ENCODE results near the gene FOXP1.

FOXP1 gene

DNA sequence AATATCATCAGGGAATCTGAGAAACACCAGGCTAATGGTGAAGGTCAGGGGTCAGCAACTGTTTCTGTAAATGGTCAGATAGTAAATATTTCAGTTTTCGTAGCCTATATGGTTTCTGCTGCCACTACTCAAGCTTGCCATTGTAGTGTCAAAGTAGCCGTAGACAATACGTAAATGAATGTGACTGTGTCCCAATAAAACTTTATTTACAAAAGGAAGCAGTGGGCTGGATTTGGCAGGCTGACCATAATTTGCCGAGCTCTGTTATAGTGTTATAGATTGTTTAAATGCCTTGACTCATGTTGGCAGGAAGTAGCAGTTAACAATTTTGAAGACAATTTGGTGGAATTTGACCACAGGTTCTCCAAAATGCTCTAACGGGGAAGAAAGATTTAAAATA, 548.2 kb downstream of the FOXP1 start:
- H3K4me3 Mint-ChIP-seq, result no peak overlapping the region

DNA sequence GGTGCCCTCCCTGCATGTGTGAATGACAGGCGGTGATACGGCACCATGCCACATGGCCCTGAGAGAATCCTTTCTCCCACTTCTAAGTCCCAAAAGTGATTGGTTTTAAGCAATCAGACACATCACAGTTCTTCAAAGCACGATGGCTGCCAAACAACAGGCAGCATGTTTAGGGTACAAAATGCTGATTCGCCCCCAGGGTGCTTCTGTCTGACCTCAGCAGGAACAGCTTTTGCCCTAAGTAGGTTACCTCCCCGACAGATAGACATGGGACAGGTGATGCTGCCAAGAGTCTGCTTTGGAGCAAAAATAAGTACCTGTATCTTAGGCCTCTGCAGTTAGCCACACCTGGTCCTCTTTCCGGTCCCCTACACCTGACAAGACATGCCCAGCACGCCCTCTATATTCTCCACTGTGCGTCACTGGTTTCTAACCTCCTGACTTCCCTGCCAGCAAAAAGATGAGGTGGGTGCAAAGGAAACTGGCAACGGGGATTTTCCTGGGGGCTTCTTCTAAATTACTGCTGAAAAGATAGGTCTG, 549.8 kb downstream of the FOXP1 start:
- H3K4me3 Mint-ChIP-seq, result no peak overlapping the region
- H3K9me3 Mint-ChIP-seq, result no peaks in the 10 kb centered on the region
- H3K4me1 Mint-ChIP-seq (ENCODE audit: low read depth), result peaks cover 12% of the 10 kb centered on the region

More for the DNA sequence above, 548.2 kb downstream of the FOXP1 start:
- Mint-ChIP-seq H3K27me3 (ENCODE audit: low read depth) (no peaks in the 10 kb centered on the region), H3K9me3 (no peaks in the 10 kb centered on the region), H3K27ac (no peak overlapping the region), H3K4me1 (ENCODE audit: low read depth) (peaks cover 22% of the 10 kb centered on the region), H3K36me3 (ENCODE audit: low read depth) (peaks cover 41% of the 10 kb centered on the region)

DNA sequence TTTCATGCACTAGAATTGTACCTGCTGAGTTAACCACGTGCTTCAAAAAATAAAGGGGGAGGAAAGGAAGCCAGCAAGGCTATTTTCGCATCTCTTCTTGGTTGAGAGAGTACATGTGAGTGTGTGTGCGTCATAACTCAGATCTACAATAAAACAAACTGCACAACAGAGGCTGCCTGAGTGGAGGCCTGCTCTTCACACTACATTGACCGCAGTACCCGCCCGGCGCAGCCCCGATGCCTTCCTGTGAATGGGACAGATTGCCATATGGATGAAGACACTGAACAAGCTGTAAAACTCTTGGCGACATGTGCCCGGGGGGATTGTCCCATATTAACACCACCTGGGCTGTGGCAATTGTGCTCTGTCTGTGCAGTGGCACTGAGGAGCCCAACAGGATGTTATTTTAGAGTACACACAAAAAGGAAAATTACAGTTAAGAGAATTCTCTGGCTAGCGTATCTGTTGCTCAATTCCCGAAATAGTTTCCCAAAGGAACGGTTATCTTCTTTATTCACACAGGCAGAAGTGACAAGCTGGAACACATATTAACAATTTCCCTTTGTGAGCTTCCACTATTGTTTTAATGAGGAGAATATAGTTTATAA, 551.5 kb downstream of the FOXP1 start:
- H3K36me3 Mint-ChIP-seq (ENCODE audit: low read depth), result peaks cover 37% of the 10 kb centered on the region
- H3K27ac Mint-ChIP-seq, result no peak overlapping the region
- H3K9me3 Mint-ChIP-seq, result no peaks in the 10 kb centered on the region
- H3K27me3 Mint-ChIP-seq (ENCODE audit: low read depth), result no peaks in the 10 kb centered on the region
- peaks cover 14% of the 10 kb centered on the region for H3K4me1 Mint-ChIP-seq (ENCODE audit: low read depth)
- H3K4me3 Mint-ChIP-seq, result no peak overlapping the region

More for the DNA sequence above, 549.8 kb downstream of the FOXP1 start:
- H3K27me3 Mint-ChIP-seq (ENCODE audit: low read depth), result no peaks in the 10 kb centered on the region
- H3K36me3 Mint-ChIP-seq (ENCODE audit: low read depth), result peaks cover 35% of the 10 kb centered on the region
- no peak overlapping the region for H3K27ac Mint-ChIP-seq

DNA sequence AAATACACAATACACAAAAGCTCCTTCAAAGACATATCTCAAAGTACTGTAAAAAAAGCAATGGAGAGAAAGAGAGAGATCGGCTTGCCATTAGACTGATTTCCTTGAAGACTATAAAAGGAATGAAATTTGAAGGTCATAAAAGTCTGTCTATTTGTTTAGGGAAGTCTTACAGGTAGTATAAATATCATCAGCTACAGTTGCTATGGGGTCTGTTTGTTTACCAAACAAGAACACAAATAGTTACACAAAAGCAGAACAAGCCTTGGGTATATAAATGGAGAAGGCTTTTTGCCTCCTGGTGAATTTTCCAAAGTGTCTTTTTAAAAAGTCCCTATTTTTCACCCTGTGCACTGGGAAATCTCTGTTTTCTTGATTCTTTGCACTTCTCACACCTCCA, 552.3 kb downstream of the FOXP1 start:
- Mint-ChIP-seq H3K36me3 (ENCODE audit: low read depth) (peaks cover 33% of the 10 kb centered on the region), H3K4me3 (no peak overlapping the region)

DNA sequence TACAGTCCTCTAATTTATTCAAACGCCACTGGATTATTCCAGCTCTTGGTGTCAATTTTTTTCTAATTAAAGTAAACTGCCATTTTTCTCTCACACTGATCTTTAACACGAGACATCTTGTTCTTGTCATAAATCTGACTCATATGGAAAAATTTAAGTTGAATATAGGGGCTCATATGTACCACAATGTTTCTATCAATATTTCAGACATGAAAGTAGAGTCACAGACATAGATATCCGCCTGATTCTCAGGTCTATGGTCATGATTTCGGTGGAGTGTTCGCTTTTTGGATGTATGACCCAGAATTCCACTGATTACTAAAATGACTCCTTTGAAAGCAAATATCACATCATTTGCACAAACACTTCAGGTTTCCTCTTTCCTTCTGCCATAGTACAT, 552.8 kb downstream of the FOXP1 start:
- Mint-ChIP-seq H3K9me3 (no peaks in the 10 kb centered on the region), H3K4me3 (no peak overlapping the region), H3K4me1 (ENCODE audit: low read depth) (peaks cover 20% of the 10 kb centered on the region), H3K27me3 (ENCODE audit: low read depth) (no peaks in the 10 kb centered on the region), H3K27ac (no peak overlapping the region), H3K36me3 (ENCODE audit: low read depth) (peaks cover 31% of the 10 kb centered on the region)

More for the DNA sequence above, 552.3 kb downstream of the FOXP1 start:
- Mint-ChIP-seq H3K27ac (no peak overlapping the region), H3K9me3 (no peaks in the 10 kb centered on the region), H3K4me1 (ENCODE audit: low read depth) (peaks cover 17% of the 10 kb centered on the region), H3K27me3 (ENCODE audit: low read depth) (no peaks in the 10 kb centered on the region)

DNA sequence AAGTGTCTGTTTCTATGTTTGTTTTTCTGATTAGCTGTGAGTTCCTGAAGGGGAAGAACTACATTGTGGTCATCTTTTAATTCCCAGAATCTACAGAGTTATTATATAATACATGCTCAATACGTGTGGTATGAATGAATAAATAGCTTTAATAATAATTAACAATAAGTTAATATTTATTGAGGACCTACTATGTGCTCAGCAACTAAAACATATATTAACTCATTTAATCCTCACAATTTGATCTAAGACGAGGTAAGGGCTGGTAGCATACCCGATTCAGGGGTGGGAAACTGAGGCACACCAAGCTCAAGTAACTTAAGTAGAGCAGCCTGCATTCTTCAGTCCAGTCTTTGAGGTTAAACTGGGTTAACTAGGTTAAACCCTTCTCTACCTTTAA, 553.8 kb downstream of the FOXP1 start:
- Mint-ChIP-seq H3K36me3 (ENCODE audit: low read depth) (peaks cover 29% of the 10 kb centered on the region), H3K27me3 (ENCODE audit: low read depth) (no peaks in the 10 kb centered on the region), H3K9me3 (no peaks in the 10 kb centered on the region), H3K4me3 (no peak overlapping the region), H3K27ac (no peak overlapping the region), H3K4me1 (ENCODE audit: low read depth) (peaks cover 23% of the 10 kb centered on the region)

DNA sequence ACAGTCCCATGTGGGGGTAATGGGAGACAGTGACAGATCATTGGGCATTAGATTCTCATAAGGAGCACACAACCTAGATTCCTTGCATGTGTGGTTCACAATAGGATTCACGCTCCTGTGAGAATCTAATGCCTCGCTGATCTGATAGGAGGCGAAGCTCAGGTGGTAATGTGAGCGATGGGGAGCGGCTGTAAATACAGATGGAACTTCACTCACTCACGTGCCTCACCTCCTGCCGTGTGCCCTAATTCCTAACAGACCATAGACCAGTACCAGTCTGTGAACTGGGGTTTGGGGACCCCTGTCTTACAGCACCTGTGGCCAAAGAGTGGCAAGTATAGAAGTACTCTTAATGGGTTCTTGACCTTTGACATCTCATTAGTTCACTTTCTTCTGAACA, 554.7 kb downstream of the FOXP1 start:
- Mint-ChIP-seq H3K27me3 (ENCODE audit: low read depth) (no peaks in the 10 kb centered on the region), H3K27ac (no peak overlapping the region), H3K36me3 (ENCODE audit: low read depth) (peaks cover 32% of the 10 kb centered on the region), H3K4me3 (no peak overlapping the region), H3K4me1 (ENCODE audit: low read depth) (peaks cover 27% of the 10 kb centered on the region), H3K9me3 (no peaks in the 10 kb centered on the region)

DNA sequence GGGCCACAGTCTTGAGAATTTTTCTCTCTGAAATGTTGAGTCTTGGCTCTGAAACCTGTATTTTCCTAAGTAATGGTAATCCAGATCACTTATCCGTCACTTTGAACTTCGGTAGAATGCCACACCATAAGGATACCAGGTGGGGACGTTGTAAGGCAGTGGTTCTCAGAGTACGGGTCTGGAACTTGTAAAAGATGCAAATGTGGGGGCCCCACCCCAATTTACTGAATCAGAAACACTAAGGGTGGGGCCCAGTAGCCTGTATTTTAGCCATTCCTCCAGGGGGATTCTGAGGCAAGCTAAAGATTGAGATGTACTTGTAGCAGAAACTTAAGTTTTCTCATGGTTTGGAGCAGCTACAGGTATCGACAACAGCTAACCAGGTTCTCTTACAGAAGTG, 555.3 kb downstream of the FOXP1 start:
- H3K4me3 Mint-ChIP-seq, result no peak overlapping the region
- peaks cover 32% of the 10 kb centered on the region for H3K36me3 Mint-ChIP-seq (ENCODE audit: low read depth)
- no peak overlapping the region for H3K27ac Mint-ChIP-seq
- H3K27me3 Mint-ChIP-seq (ENCODE audit: low read depth), result no peaks in the 10 kb centered on the region
- no peaks in the 10 kb centered on the region for H3K9me3 Mint-ChIP-seq
- H3K4me1 Mint-ChIP-seq (ENCODE audit: low read depth), result peaks cover 27% of the 10 kb centered on the region

DNA sequence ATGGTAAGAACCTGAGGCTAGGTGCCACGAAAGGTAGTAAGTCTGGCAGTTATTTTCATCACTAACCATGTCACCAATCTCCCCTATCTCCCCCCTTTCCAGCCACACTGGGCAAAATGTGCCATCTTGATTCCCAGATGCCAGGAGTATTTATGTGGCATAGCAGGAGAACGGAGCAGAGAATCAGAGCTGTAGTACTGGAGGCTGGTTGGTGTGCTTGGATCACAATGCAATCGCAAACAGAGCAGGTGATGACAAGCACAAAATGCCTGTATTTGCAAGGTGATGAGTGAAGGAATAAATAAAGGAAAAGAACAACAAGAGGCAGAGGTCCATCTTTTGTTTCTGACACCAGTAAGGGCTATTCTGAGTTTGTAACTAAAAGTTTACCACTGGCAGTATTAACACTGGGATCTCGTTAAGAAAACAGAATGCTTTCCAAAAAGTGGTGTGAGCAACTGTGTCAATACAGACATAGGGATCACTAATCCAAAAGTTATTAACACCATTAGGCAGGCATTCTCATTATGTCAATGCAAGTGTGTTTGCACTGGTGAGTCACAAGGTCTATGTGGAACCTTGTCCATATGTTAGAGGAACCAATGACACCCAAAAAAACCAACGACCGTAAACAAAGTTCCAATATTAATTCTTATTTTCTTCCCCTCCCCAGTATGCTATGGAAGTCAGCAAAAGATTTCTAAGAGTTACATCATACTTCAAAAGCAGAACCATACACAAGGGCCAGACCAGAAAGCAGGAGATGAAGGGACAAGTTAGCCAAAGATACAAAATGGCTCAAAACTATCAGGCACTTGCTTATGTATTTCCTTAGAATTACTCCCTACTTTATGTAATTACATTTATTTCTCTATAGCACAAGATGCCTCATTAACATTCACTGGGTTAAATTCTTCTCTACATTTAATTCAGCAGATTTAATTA, 556.6 kb downstream of the FOXP1 start:
- Mint-ChIP-seq H3K27me3 (ENCODE audit: low read depth) (no peaks in the 10 kb centered on the region), H3K9me3 (no peaks in the 10 kb centered on the region), H3K36me3 (ENCODE audit: low read depth) (peaks cover 29% of the 10 kb centered on the region), H3K4me3 (no peak overlapping the region), H3K4me1 (ENCODE audit: low read depth) (peaks cover 25% of the 10 kb centered on the region), H3K27ac (no peak overlapping the region)

DNA sequence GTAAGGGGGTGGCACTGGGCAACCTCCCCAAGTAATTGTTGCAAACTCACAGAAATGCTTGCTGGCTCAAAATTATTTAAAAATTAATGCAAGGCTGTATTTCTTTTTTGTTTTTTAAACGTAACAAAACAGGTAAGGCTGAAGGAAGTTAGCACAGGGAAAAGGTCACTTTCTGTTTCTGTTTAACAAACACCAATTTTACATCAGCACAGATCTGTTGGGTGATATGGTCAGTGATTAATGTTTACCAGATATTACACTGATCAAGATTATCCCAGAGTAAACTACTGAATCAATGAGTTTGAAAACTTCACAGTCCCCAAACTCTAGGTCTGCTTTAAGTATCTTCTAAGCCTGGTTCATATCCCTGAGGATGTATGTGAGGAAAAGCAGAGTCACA, 558.0 kb downstream of the FOXP1 start:
- peak overlapping the region; percentile 23 for H3K27ac Mint-ChIP-seq
- H3K4me1 Mint-ChIP-seq (ENCODE audit: low read depth), result peaks cover 22% of the 10 kb centered on the region
- no peaks in the 10 kb centered on the region for H3K27me3 Mint-ChIP-seq (ENCODE audit: low read depth)
- peaks cover 19% of the 10 kb centered on the region for H3K36me3 Mint-ChIP-seq (ENCODE audit: low read depth)
- H3K4me3 Mint-ChIP-seq, result no peak overlapping the region
- no peaks in the 10 kb centered on the region for H3K9me3 Mint-ChIP-seq

DNA sequence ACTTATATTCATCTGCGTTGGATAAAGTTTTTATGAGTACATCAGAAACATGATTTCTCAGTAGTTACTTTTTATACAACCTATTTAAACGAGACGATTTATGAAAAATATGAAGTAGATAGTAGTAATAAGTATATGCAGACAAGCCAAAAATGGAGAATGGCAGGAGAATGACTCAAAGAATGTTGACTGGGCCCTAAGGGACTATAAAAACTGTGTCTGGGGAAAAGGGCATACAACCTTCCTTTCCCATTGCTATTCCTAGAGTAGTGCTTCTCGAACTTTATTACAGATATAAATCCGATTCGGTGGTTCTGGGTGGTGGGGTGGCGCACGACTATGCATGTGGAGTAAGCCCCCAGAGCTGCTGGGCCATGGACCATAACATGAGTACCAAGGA, 558.5 kb downstream of the FOXP1 start:
- Mint-ChIP-seq H3K9me3 (no peaks in the 10 kb centered on the region), H3K27ac (no peak overlapping the region), H3K27me3 (ENCODE audit: low read depth) (no peaks in the 10 kb centered on the region), H3K36me3 (ENCODE audit: low read depth) (peaks cover 15% of the 10 kb centered on the region), H3K4me3 (no peak overlapping the region), H3K4me1 (ENCODE audit: low read depth) (peaks cover 22% of the 10 kb centered on the region)

DNA sequence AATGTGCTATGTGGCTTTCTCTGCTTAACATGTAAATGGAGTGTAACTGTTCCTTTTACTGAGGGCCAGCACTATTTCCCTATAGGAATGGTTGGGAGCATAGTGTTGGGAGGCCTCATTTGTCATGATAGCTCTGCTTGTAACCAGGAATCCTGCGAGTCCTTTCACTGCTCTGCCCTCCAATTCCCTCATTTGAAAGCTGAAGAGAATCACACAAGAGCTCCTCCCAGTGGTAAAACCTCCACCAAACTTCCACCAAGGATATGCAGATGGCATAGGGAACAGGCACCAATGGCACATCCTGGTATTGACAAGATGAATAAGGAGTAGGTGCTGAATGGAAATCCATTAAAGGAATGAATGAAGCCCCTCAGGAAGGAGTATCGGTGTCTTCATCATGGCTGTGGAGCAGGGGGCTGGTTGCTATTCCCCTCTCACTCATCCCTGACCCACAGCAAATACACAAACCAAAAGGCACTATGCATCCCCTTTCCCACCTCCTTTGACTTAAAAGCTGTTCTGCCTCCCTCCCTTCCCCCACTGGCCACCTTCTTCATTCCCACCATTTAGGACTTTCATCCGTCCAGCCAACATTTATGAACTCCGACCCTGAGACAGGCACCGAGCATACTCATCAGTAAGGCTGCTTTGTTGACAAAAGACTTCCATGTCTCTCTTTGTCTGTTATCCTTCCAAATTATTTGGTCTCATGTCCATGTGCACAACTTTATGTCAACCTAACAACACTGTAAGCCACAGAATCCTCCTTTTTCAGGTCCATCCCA, 560.8 kb downstream of the FOXP1 start:
- H3K27me3 Mint-ChIP-seq (ENCODE audit: low read depth), result no peaks in the 10 kb centered on the region
- no peak overlapping the region for H3K27ac Mint-ChIP-seq
- peaks cover 13% of the 10 kb centered on the region for H3K36me3 Mint-ChIP-seq (ENCODE audit: low read depth)
- no peak overlapping the region for H3K4me3 Mint-ChIP-seq
- no peaks in the 10 kb centered on the region for H3K9me3 Mint-ChIP-seq
- H3K4me1 Mint-ChIP-seq (ENCODE audit: low read depth), result peaks cover 22% of the 10 kb centered on the region

DNA sequence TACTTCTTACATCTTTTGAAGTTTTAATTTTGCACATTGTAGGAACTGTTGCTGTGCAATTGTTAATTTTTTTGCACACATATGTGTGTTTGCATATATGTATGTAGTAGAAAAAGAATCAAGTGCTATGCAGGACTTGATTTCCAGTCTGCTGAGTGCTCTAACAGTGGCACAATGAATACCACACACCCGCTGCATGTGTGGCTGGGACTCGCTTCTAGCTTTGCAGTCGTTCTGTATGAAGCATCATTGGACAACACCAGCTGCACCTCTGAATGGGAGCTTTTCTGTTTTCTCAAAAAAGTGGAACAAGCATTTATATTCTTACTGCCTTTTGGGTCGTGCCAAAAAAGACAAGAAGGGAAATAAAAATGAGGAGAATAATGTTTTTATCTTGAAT, 564.7 kb downstream of the FOXP1 start:
- H3K27me3 Mint-ChIP-seq (ENCODE audit: low read depth), result no peaks in the 10 kb centered on the region
- H3K4me1 Mint-ChIP-seq (ENCODE audit: low read depth), result peaks cover 3% of the 10 kb centered on the region
- H3K4me3 Mint-ChIP-seq, result no peak overlapping the region
- H3K27ac Mint-ChIP-seq, result no peak overlapping the region
- no peaks in the 10 kb centered on the region for H3K9me3 Mint-ChIP-seq
- peaks cover 26% of the 10 kb centered on the region for H3K36me3 Mint-ChIP-seq (ENCODE audit: low read depth)

DNA sequence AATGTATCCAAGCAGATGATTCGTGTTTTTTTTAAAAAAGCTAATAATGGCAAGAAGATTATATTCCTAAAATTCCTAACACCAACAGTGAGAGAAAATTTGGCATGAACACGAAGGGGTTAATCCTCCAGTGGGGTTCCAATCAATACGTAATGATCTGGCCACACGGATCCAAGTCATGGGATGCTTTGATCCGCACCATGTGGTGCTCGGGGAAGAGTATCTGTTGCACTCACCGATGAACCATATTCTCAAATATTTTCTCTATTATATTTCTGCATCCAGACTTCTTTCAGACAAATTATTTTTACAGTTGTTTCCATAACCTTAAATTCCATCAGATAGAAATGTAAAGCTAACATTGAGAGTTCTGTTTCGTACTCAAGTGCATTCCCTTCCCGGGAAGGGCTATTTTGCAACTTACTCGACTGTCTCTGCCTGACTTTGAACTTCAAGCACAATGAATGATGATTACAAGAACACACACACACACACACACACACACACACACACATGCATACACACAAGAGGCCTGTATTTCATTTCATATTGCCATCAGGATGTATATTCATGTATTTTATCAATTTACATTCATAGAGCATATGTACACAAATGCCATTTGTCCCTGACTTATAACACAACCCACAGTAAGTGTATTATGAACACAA, 567.2 kb downstream of the FOXP1 start:
- Mint-ChIP-seq H3K36me3 (ENCODE audit: low read depth) (peaks cover 30% of the 10 kb centered on the region), H3K9me3 (no peaks in the 10 kb centered on the region), H3K27ac (no peak overlapping the region), H3K4me3 (no peak overlapping the region), H3K27me3 (ENCODE audit: low read depth) (no peaks in the 10 kb centered on the region), H3K4me1 (ENCODE audit: low read depth) (peaks cover 7% of the 10 kb centered on the region)
